ENCODE measurements around the gene PRG2.

GRCh38 chr11:57410287-57410686 lies 19.8 kb upstream of the PRG2 start:
- TF ChIP-seq CTCF (conservative IDR thresholded peaks at IDR 0.05; ENCODE audit: low read depth, low read length) (no peak), POLR2A (IDR thresholded peaks at IDR 0.05; ENCODE audit: low read depth, low read length) (no peak), CEBPB (IDR thresholded peaks at IDR 0.05; ENCODE audit: low read depth, low read length) (peak; percentile 75), MXI1 (IDR thresholded peaks at IDR 0.05; ENCODE audit: borderline replicate concordance, low read depth, low read length) (no peak), USF2 (IDR thresholded peaks at IDR 0.05; ENCODE audit: low read depth, low read length) (no peak), ELK1 (IDR thresholded peaks at IDR 0.05; ENCODE audit: borderline replicate concordance, low read depth, low read length) (no peak), CHD1 (IDR thresholded peaks at IDR 0.05; ENCODE audit: low read depth, low read length) (no peak), RCOR1 (IDR thresholded peaks at IDR 0.05; ENCODE audit: insufficient replicate concordance, low read length) (peak; percentile 67), MAFK (IDR thresholded peaks at IDR 0.05; ENCODE audit: low read depth, low read length) (no peak), NFE2L2 (IDR thresholded peaks at IDR 0.05; ENCODE audit: low read depth, low read length) (no peak), RAD21 (IDR thresholded peaks at IDR 0.05; ENCODE audit: low read length) (no peak), MAZ (IDR thresholded peaks at IDR 0.05; ENCODE audit: borderline replicate concordance, low read depth, low read length) (peak; percentile 54; the same call in 1 of the 2 replicates), RFX5 (IDR thresholded peaks at IDR 0.05; ENCODE audit: low read depth, low read length) (no peak)
